Left renal cortex interstitium (tissue), 4 donors: Measurements from ENCODE around the gene CER1. TPM values are rescaled to one million over a fixed set of nuclear protein-coding genes. Genes with fewer than 3 reads are reported as not detected.

Experiments
- DNase-seq, 4 donors: peaks; one replicate each; pipeline ENCODE4 v3.0.0-alpha.2; 2013; ENCODE audit warnings: low read depth in 4 of 4, low spot score in 2 of 4, missing footprints in 1 of 4
- polyA plus RNA-seq, 4 donors: library from polyadenylated mRNA; unstranded; fragments of 120-200 nt; gene quantifications; one replicate each; pipeline ENCODE4 v1.2.1, GENCODE V29; 2013; ENCODE audit not compliant: insufficient read length in 4 of 4

The CER1 gene
- 1 to 10 TPM in 2 of 4 donors, under 1 TPM in 2; 0.11 to 2.3 (median 1.00) TPM for polyA plus RNA-seq

GRCh38 chr9:14722391-14723035 lies at the start of gene CER1:
TSS of gene CER1 (minus strand) at chr9:14722733. CDS start at chr9:14722672, 61 bp downstream.
- no peak for DNase-seq

- no peak for DNase-seq
These were observed 48.1 kb upstream of the CER1 start for GRCh38 chr9:14770592-14770991.

GRCh38 chr9:14769230-14769571 lies 46.7 kb upstream of the CER1 start:
- DNase-seq = no peak

GRCh38 chr9:14768405-14769229 lies 46.1 kb upstream of the CER1 start:
- peak; percentile 23 to 57 (median 24) for DNase-seq

GRCh38 chr9:14766299-14766698 lies 43.8 kb upstream of the CER1 start:
- DNase-seq = no peak

GRCh38 chr9:14761584-14761983 lies 39.1 kb upstream of the CER1 start:
- DNase-seq = no peak

GRCh38 chr9:14760060-14760459 lies 37.5 kb upstream of the CER1 start:
- no peak for DNase-seq

GRCh38 chr9:14756291-14756690 lies 33.8 kb upstream of the CER1 start:
- no peak for DNase-seq

GRCh38 chr9:14752871-14753270 lies 30.3 kb upstream of the CER1 start:
- no peak for DNase-seq

GRCh38 chr9:14752271-14752670 lies 29.7 kb upstream of the CER1 start:
- DNase-seq = peak in 1 of 4 donors; percentile 7

GRCh38 chr9:14750821-14751220 lies 28.3 kb upstream of the CER1 start:
- no peak for DNase-seq

GRCh38 chr9:14749741-14750211 lies 27.2 kb upstream of the CER1 start:
- no peak for DNase-seq

GRCh38 chr9:14748373-14748772 lies 25.8 kb upstream of the CER1 start:
- DNase-seq = no peak

GRCh38 chr9:14747111-14747510 lies 24.6 kb upstream of the CER1 start:
- DNase-seq = no peak

GRCh38 chr9:14746626-14747025 lies 24.1 kb upstream of the CER1 start:
- DNase-seq = no peak

- DNase-seq = no peak
These were observed 22.2 kb upstream of the CER1 start for GRCh38 chr9:14744768-14745167.

- DNase-seq = no peak
These were observed 18.8 kb upstream of the CER1 start for GRCh38 chr9:14741369-14741768.

GRCh38 chr9:14733133-14733532 lies 10.6 kb upstream of the CER1 start:
- DNase-seq = no peak

GRCh38 chr9:14731294-14731981 lies 8.9 kb upstream of the CER1 start:
- DNase-seq = no peak

- DNase-seq = no peak
These were observed 7.9 kb upstream of the CER1 start for GRCh38 chr9:14730461-14730898.

- DNase-seq = no peak
These were observed 768 bp upstream of the CER1 start for GRCh38 chr9:14723301-14723700.
